ENCODE results near the gene TCEANC2.

DNA sequence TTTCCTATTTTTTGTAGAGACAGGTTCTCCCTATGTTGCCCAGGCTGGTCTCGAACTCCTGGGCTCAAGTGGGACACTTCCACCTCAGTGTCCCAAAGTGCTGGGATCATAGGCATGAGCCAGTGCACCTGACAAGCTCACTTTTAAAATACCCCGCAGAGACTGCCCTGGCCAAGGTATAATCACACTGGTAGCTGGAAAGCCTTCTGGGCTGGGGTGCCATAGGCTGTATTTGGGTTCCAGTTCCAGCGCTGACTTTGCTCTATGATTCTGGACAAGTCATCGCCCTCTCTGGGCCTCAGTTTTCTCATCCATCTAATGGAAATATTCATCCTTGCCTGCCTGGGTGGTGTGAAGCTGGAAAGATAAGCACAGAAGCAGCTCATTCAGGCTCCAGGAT is 45.8 kb upstream of the TCEANC2 start:
- TF ChIP-seq, protein P1, sequence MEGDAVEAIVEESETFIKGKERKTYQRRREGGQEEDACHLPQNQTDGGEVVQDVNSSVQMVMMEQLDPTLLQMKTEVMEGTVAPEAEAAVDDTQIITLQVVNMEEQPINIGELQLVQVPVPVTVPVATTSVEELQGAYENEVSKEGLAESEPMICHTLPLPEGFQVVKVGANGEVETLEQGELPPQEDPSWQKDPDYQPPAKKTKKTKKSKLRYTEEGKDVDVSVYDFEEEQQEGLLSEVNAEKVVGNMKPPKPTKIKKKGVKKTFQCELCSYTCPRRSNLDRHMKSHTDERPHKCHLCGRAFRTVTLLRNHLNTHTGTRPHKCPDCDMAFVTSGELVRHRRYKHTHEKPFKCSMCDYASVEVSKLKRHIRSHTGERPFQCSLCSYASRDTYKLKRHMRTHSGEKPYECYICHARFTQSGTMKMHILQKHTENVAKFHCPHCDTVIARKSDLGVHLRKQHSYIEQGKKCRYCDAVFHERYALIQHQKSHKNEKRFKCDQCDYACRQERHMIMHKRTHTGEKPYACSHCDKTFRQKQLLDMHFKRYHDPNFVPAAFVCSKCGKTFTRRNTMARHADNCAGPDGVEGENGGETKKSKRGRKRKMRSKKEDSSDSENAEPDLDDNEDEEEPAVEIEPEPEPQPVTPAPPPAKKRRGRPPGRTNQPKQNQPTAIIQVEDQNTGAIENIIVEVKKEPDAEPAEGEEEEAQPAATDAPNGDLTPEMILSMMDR (IDR thresholded peaks at IDR 0.05) = no peak
- TF ChIP-seq ZFX (IDR thresholded peaks at IDR 0.05; ENCODE audit: borderline replicate concordance) = no peak
